HG03064 (cell line): Measurements from ENCODE around the gene KRR1.

Experiments
- ATAC-seq: cut with Tn5 transposase; IDR thresholded peaks from one replicate; pipeline ENCODE4 v1.9.1; 2021; ENCODE audit warnings: low read depth; ENCODE audit not compliant: unreplicated experiment

Gene KRR1

GRCh38 chr12:75511116-75512048 is at the start of gene KRR1:
Gene KRR1 (minus strand): TSS chr12:75511609. CDS start chr12:75511597, 12 bp downstream.
- ATAC-seq: peak; percentile 95

- ATAC-seq: no peak
Measured at GRCh38 chr12:75560167-75560566, 48.8 kb upstream of the KRR1 start.

- no peak for ATAC-seq
Measured at GRCh38 chr12:75558287-75558686, 46.9 kb upstream of the KRR1 start.

- no peak for ATAC-seq
Measured at GRCh38 chr12:75556311-75556899, 45.0 kb upstream of the KRR1 start.

GRCh38 chr12:75554556-75554880 is 43.1 kb upstream of the KRR1 start:
- no peak for ATAC-seq

GRCh38 chr12:75553836-75554555 is 42.6 kb upstream of the KRR1 start:
- no peak for ATAC-seq

GRCh38 chr12:75553398-75553797 is 42.0 kb upstream of the KRR1 start:
- no peak for ATAC-seq

GRCh38 chr12:75551477-75551876 is 40.1 kb upstream of the KRR1 start:
- ATAC-seq: no peak

GRCh38 chr12:75550401-75551240 is 39.2 kb upstream of the KRR1 start:
- no peak for ATAC-seq

GRCh38 chr12:75549989-75550388 is 38.6 kb upstream of the KRR1 start:
- no peak for ATAC-seq

GRCh38 chr12:75548879-75549278 is 37.5 kb upstream of the KRR1 start:
- ATAC-seq: no peak

GRCh38 chr12:75545636-75546035 is 34.2 kb upstream of the KRR1 start:
- no peak for ATAC-seq

GRCh38 chr12:75543529-75543928 is 32.1 kb upstream of the KRR1 start:
- ATAC-seq: no peak

- ATAC-seq: no peak
Measured at GRCh38 chr12:75542942-75543341, 31.5 kb upstream of the KRR1 start.

GRCh38 chr12:75539889-75540288 is 28.5 kb upstream of the KRR1 start:
- ATAC-seq: no peak

GRCh38 chr12:75533239-75533638 is 21.8 kb upstream of the KRR1 start:
- ATAC-seq: no peak

- ATAC-seq: no peak
Measured at GRCh38 chr12:75529826-75530225, 18.4 kb upstream of the KRR1 start.

- no peak for ATAC-seq
Measured at GRCh38 chr12:75529316-75529715, 17.9 kb upstream of the KRR1 start.

- ATAC-seq: no peak
Measured at GRCh38 chr12:75528692-75529091, 17.3 kb upstream of the KRR1 start.

GRCh38 chr12:75528272-75528671 is 16.9 kb upstream of the KRR1 start:
- ATAC-seq: no peak
